Measurements from ENCODE around the gene GNB1L. TPM values are rescaled to one million over a fixed set of nuclear protein-coding genes. Genes with fewer than 3 reads are reported as not detected.
"Not testable (repeated sequence)": the region's sequence is repeated elsewhere in the genome, so short reads cannot be mapped to it uniquely, and the experiment has no call there.

GNB1L gene
- total RNA-seq, 1 donor: 4.0 TPM

- H3K36me3 ChIP-seq (ENCODE audit: insufficient read depth, low read length): no peaks in the 10 kb centered on the region
Observed at GRCh38 chr22:19782533-19782932, 72.1 kb downstream of the GNB1L start.

DNA sequence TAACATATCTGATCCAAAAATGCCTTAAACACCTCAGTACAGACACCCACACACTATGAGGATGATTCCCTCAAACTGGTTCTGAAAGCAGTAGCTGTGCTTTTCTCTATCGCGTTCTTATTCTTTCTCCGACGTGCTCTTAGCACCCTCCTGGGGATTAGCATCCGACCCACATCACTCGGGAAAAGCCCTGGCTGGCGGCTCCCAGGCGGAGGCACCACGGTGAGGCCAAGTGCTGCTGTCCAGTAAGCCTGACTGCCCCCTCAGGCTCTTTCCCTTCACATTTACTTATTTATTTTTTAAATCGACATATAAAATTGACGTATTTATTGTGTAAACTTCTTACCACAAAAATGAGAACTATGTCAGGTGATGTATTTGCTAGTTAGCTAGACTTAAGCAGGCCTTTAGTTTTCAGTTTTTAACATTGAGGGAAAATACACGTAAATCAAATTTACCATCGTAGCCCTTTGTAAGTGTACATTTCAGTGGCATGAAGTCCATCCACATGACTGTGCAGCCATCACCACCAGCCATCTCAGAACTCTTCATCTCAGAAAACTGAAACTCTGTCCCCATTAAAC lies 74.9 kb downstream of the GNB1L start:
- H3K36me3 ChIP-seq (ENCODE audit: insufficient read depth, low read length): no peaks in the 10 kb centered on the region
- H4K20me1 ChIP-seq (ENCODE audit: insufficient read depth, low read length): no peaks in the 10 kb centered on the region
- H3K4me1 ChIP-seq (ENCODE audit: insufficient read depth, low read length): peaks cover 10% of the 10 kb centered on the region
- DNase-seq (ENCODE audit: insufficient read length, low spot score, missing footprints): peak; percentile 69
- H3K9me3 ChIP-seq (ENCODE audit: low read depth, low read length): no peaks in the 10 kb centered on the region
- no peak overlapping the region for H2AFZ ChIP-seq (ENCODE audit: low read length)
- TF ChIP-seq, protein P1, sequence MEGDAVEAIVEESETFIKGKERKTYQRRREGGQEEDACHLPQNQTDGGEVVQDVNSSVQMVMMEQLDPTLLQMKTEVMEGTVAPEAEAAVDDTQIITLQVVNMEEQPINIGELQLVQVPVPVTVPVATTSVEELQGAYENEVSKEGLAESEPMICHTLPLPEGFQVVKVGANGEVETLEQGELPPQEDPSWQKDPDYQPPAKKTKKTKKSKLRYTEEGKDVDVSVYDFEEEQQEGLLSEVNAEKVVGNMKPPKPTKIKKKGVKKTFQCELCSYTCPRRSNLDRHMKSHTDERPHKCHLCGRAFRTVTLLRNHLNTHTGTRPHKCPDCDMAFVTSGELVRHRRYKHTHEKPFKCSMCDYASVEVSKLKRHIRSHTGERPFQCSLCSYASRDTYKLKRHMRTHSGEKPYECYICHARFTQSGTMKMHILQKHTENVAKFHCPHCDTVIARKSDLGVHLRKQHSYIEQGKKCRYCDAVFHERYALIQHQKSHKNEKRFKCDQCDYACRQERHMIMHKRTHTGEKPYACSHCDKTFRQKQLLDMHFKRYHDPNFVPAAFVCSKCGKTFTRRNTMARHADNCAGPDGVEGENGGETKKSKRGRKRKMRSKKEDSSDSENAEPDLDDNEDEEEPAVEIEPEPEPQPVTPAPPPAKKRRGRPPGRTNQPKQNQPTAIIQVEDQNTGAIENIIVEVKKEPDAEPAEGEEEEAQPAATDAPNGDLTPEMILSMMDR (IDR thresholded peaks at IDR 0.05; ENCODE audit: extremely low read depth, low read depth, low read length): no peak
- peak overlapping the region; percentile 50 for H3K4me2 ChIP-seq (ENCODE audit: insufficient read depth, low read length)
- H3K27ac ChIP-seq (ENCODE audit: low read depth, low read length): no peak overlapping the region
- peaks cover 10% of the 10 kb centered on the region for H3K27me3 ChIP-seq (ENCODE audit: insufficient read depth, low read length)
- no peaks in the 10 kb centered on the region for H3K79me2 ChIP-seq (ENCODE audit: insufficient read depth, low read length)
- H3K4me3 ChIP-seq (ENCODE audit: insufficient read depth, low read length): no peak overlapping the region

More at GRCh38 chr22:19782533-19782932, 72.1 kb downstream of the GNB1L start:
- DNase-seq (ENCODE audit: insufficient read length, low spot score, missing footprints): peak; percentile 3
- H4K20me1 ChIP-seq (ENCODE audit: insufficient read depth, low read length): no peaks in the 10 kb centered on the region
- H3K4me1 ChIP-seq (ENCODE audit: insufficient read depth, low read length): peaks cover 10% of the 10 kb centered on the region
- no peaks in the 10 kb centered on the region for H3K79me2 ChIP-seq (ENCODE audit: insufficient read depth, low read length)
- no peak overlapping the region for H2AFZ ChIP-seq (ENCODE audit: low read length)
- H3K27me3 ChIP-seq (ENCODE audit: insufficient read depth, low read length): peaks cover 10% of the 10 kb centered on the region
- no peak overlapping the region for H3K27ac ChIP-seq (ENCODE audit: low read depth, low read length)
- no peak overlapping the region for H3K4me2 ChIP-seq (ENCODE audit: insufficient read depth, low read length)
- TF ChIP-seq, protein P1 (IDR thresholded peaks at IDR 0.05; ENCODE audit: extremely low read depth, low read depth, low read length): no peak
- H3K9me3 ChIP-seq (ENCODE audit: low read depth, low read length): no peaks in the 10 kb centered on the region
- no peak overlapping the region for H3K4me3 ChIP-seq (ENCODE audit: insufficient read depth, low read length)

GRCh38 chr22:19779011-19779421 lies 75.7 kb downstream of the GNB1L start:
- peaks cover 10% of the 10 kb centered on the region for H3K4me1 ChIP-seq (ENCODE audit: insufficient read depth, low read length)
- no peak overlapping the region for H3K27ac ChIP-seq (ENCODE audit: low read depth, low read length)
- H2AFZ ChIP-seq (ENCODE audit: low read length): no peak overlapping the region
- no peaks in the 10 kb centered on the region for H4K20me1 ChIP-seq (ENCODE audit: insufficient read depth, low read length)
- peak; percentile 30 for DNase-seq (ENCODE audit: insufficient read length, low spot score, missing footprints)
- H3K9me3 ChIP-seq (ENCODE audit: low read depth, low read length): no peaks in the 10 kb centered on the region
- no peak overlapping the region for H3K4me2 ChIP-seq (ENCODE audit: insufficient read depth, low read length)
- H3K4me3 ChIP-seq (ENCODE audit: insufficient read depth, low read length): no peak overlapping the region
- no peaks in the 10 kb centered on the region for H3K79me2 ChIP-seq (ENCODE audit: insufficient read depth, low read length)
- no peaks in the 10 kb centered on the region for H3K36me3 ChIP-seq (ENCODE audit: insufficient read depth, low read length)
- TF ChIP-seq, protein P1 (IDR thresholded peaks at IDR 0.05; ENCODE audit: extremely low read depth, low read depth, low read length): no peak
- H3K27me3 ChIP-seq (ENCODE audit: insufficient read depth, low read length): peaks cover 12% of the 10 kb centered on the region

- not testable (repeated sequence) for H3K36me3 ChIP-seq (ENCODE audit: insufficient read depth, low read length); H4K20me1 ChIP-seq (ENCODE audit: insufficient read depth, low read length); H3K4me2 ChIP-seq (ENCODE audit: insufficient read depth, low read length); H3K79me2 ChIP-seq (ENCODE audit: insufficient read depth, low read length); H3K9me3 ChIP-seq (ENCODE audit: low read depth, low read length); H3K27ac ChIP-seq (ENCODE audit: low read depth, low read length); H3K4me3 ChIP-seq (ENCODE audit: insufficient read depth, low read length); DNase-seq (ENCODE audit: insufficient read length, low spot score, missing footprints); H2AFZ ChIP-seq (ENCODE audit: low read length)
- H3K4me1 ChIP-seq (ENCODE audit: insufficient read depth, low read length): peaks cover 10% of the 10 kb centered on the region
- peaks cover 12% of the 10 kb centered on the region for H3K27me3 ChIP-seq (ENCODE audit: insufficient read depth, low read length)
Observed at GRCh38 chr22:19777192-19777591, 77.5 kb downstream of the GNB1L start.
